Mucosa of rectum (tissue), 2 donors: Measurements from ENCODE around the gene SH3GL3.
A peak's percentile ranks its signal among the peaks of the same experiment; 100 is the strongest.

Experiments used
- H3K27ac ChIP-seq, 2 donors: one replicate each; pipeline ENCODE4 v1.7.0; 2013; ENCODE audit warnings: inconsistent platforms in 2 of 2, low read depth in 2 of 2, low read length in 2 of 2
- H3K27me3 ChIP-seq, 2 donors: one replicate each; pipeline ENCODE4 v1.7.0; 2013; ENCODE audit warnings: low read length in 2 of 2; ENCODE audit not compliant: control insufficient read depth in 2 of 2, insufficient read depth in 2 of 2
- H3K36me3 ChIP-seq, 2 donors: one replicate each; pipeline ENCODE4 v1.7.0; 2013; ENCODE audit warnings: low read length in 2 of 2; ENCODE audit not compliant: control insufficient read depth in 2 of 2, insufficient read depth in 2 of 2
- H3K4me1 ChIP-seq, 2 donors: one replicate each; pipeline ENCODE4 v1.7.0; 2013; ENCODE audit warnings: low read length in 2 of 2, mild to moderate bottlenecking in 1 of 2; ENCODE audit not compliant: control insufficient read depth in 2 of 2, insufficient read depth in 2 of 2
- H3K4me3 ChIP-seq, 2 donors: one replicate each; pipeline ENCODE4 v1.7.0; 2013; ENCODE audit warnings: low read length in 2 of 2
- H3K9ac ChIP-seq, 2 donors: one replicate each; pipeline ENCODE4 v1.7.0; 2013; ENCODE audit warnings: low read length in 2 of 2, low read depth in 1 of 2, mild to moderate bottlenecking in 1 of 2
- H3K9me3 ChIP-seq, 2 donors: one replicate each; pipeline ENCODE4 v1.7.0; 2013; ENCODE audit warnings: low read length in 2 of 2; ENCODE audit not compliant: control insufficient read depth in 2 of 2
- donor health status: healthy.
- donor health status: Normal muscosa, but diverticular disease.

Gene SH3GL3

GRCh38 chr15:83654379-83655236, 207.5 kb downstream of the SH3GL3 start:
- Histone ChIP-seq H3K4me1 (no peaks in the 10 kb centered on the region), H3K9me3 (no peaks in the 10 kb centered on the region), H3K9ac (peak overlapping the region in 1 of 2 donors; percentile 8), H3K27ac (no peak overlapping the region), H3K27me3 (peaks cover 0 to 4% of the 10 kb centered on the region in 2 donors), H3K36me3 (no peaks in the 10 kb centered on the region), H3K4me3 (peak overlapping the region; percentile 43 to 55)

GRCh38 chr15:83655237-83655616, 208.1 kb downstream of the SH3GL3 start:
- no peaks in the 10 kb centered on the region for H3K9me3 ChIP-seq
- H3K4me1 ChIP-seq, result no peaks in the 10 kb centered on the region
- H3K4me3 ChIP-seq, result peak overlapping the region in 1 of 2 donors; percentile 55
- no peak overlapping the region for H3K27ac ChIP-seq
- no peaks in the 10 kb centered on the region for H3K36me3 ChIP-seq
- H3K9ac ChIP-seq, result no peak overlapping the region
- H3K27me3 ChIP-seq, result peaks cover 0 to 4% of the 10 kb centered on the region in 2 donors

GRCh38 chr15:83656192-83656591, 209.1 kb downstream of the SH3GL3 start:
- Histone ChIP-seq H3K9ac (no peak overlapping the region), H3K27me3 (peaks cover 0 to 4% of the 10 kb centered on the region in 2 donors), H3K4me1 (no peaks in the 10 kb centered on the region), H3K9me3 (no peaks in the 10 kb centered on the region), H3K36me3 (no peaks in the 10 kb centered on the region), H3K4me3 (no peak overlapping the region), H3K27ac (no peak overlapping the region)

- H3K27me3 ChIP-seq, result peaks cover 0 to 4% of the 10 kb centered on the region in 2 donors
- H3K27ac ChIP-seq, result no peak overlapping the region
- no peak overlapping the region for H3K9ac ChIP-seq
- no peaks in the 10 kb centered on the region for H3K9me3 ChIP-seq
- H3K36me3 ChIP-seq, result no peaks in the 10 kb centered on the region
- H3K4me1 ChIP-seq, result no peaks in the 10 kb centered on the region
- H3K4me3 ChIP-seq, result no peak overlapping the region
These were observed 209.9 kb downstream of the SH3GL3 start for GRCh38 chr15:83656943-83657528.

GRCh38 chr15:83657549-83657948, 210.4 kb downstream of the SH3GL3 start:
- Histone ChIP-seq H3K36me3 (no peaks in the 10 kb centered on the region), H3K27me3 (peaks cover 0 to 4% of the 10 kb centered on the region in 2 donors), H3K9ac (no peak overlapping the region), H3K27ac (no peak overlapping the region), H3K4me3 (no peak overlapping the region), H3K4me1 (no peaks in the 10 kb centered on the region), H3K9me3 (no peaks in the 10 kb centered on the region)

GRCh38 chr15:83658430-83659416, 211.6 kb downstream of the SH3GL3 start:
- Histone ChIP-seq H3K4me3 (no peak overlapping the region), H3K9me3 (no peaks in the 10 kb centered on the region), H3K27ac (no peak overlapping the region), H3K9ac (no peak overlapping the region), H3K27me3 (no peaks in the 10 kb centered on the region), H3K4me1 (no peaks in the 10 kb centered on the region), H3K36me3 (no peaks in the 10 kb centered on the region)

GRCh38 chr15:83659417-83659812, 212.3 kb downstream of the SH3GL3 start:
- H3K27me3 ChIP-seq, result no peaks in the 10 kb centered on the region

GRCh38 chr15:83665480-83665879, 218.3 kb downstream of the SH3GL3 start:
- H3K27me3 ChIP-seq, result no peaks in the 10 kb centered on the region
- no peak overlapping the region for H3K27ac ChIP-seq
- H3K4me1 ChIP-seq, result no peaks in the 10 kb centered on the region
- H3K36me3 ChIP-seq, result no peaks in the 10 kb centered on the region
- H3K9me3 ChIP-seq, result no peaks in the 10 kb centered on the region
- no peak overlapping the region for H3K4me3 ChIP-seq
- H3K9ac ChIP-seq, result no peak overlapping the region

More at GRCh38 chr15:83659417-83659812, 212.3 kb downstream of the SH3GL3 start:
- no peaks in the 10 kb centered on the region for H3K4me1 ChIP-seq
- no peak overlapping the region for H3K27ac ChIP-seq
- no peak overlapping the region for H3K9ac ChIP-seq
- no peak overlapping the region for H3K4me3 ChIP-seq
- H3K36me3 ChIP-seq, result no peaks in the 10 kb centered on the region
- no peaks in the 10 kb centered on the region for H3K9me3 ChIP-seq
